Endothelial cell of umbilical vein (primary cell): ENCODE results near the gene TCERG1L. TPM values are rescaled to one million over a fixed set of nuclear protein-coding genes. Genes with fewer than 3 reads are reported as not detected.

Experiments used
- BruUV-seq: library from RNA; stranded (reverse); fragments of 400-500 nt; replicated peaks from 2 replicates; lab custom pipeline; 2021; lab: Mats Ljungman, UMichigan
- CTCF ChIA-PET: fragments of 300-600, 350-600 bp; sonication (Branson Sonifier 250); formaldehyde crosslinking; loops from one replicate; lab custom pipeline; 2021; ENCODE audit warnings: antibody characterized with exemption, inconsistent platforms; lab: Charles Lee
- POLR2A ChIA-PET: fragments of 300-600, 350-600 bp; sonication (Branson Sonifier 250); formaldehyde crosslinking; loops from one replicate; lab custom pipeline; 2021; ENCODE audit warnings: antibody characterized with exemption, inconsistent platforms; lab: Charles Lee
- DNase-seq: peaks from one replicate; pipeline ENCODE4 v3.0.0-alpha.2; 2011; ENCODE audit warnings: low read depth, low spot score
- FAIRE-seq: peaks from 2 replicates; lab custom pipeline; 2011; peaks lifted over from hg19 to GRCh38; lab: Jason Lieb, UNC
- H2AFZ ChIP-seq: 2 replicates; pipeline ENCODE4 v1.6.0; 2012; ENCODE audit warnings: low read depth, low read length, control low read depth, inconsistent platforms
- H3K27ac ChIP-seq: 2 replicates; pipeline ENCODE4 v1.5.1; 2011; ENCODE audit warnings: low read depth, mild to moderate bottlenecking, control low read depth, low read length, moderate library complexity; ENCODE audit not compliant: insufficient read depth
- H3K27me3 ChIP-seq, 2 experiments: 2 replicates each; pipeline versions ENCODE4 v1.6.0 to v1.6.1; 2011; ENCODE audit warnings: low read length in 2 of 2, mixed read lengths in 1 of 2; ENCODE audit not compliant: control insufficient read depth in 2 of 2, insufficient read depth in 2 of 2
- H3K36me3 ChIP-seq, 2 experiments: 2 replicates in 1 of 2; 3 replicates in 1 of 2; pipeline ENCODE4 v1.5.1; 2011; ENCODE audit warnings: low read length in 2 of 2, mild to moderate bottlenecking in 1 of 2, moderate library complexity in 1 of 2; ENCODE audit not compliant: control insufficient read depth in 2 of 2, insufficient read depth in 2 of 2; ENCODE audit errors: extremely low read depth in 1 of 2
- H3K4me1 ChIP-seq: 3 replicates; pipeline ENCODE4 v1.5.1; 2011; ENCODE audit warnings: mild to moderate bottlenecking, low read length; ENCODE audit not compliant: control insufficient read depth, insufficient read depth; ENCODE audit errors: extremely low read depth
- H3K4me2 ChIP-seq: 2 replicates; pipeline ENCODE4 v1.6.1; 2011; ENCODE audit warnings: low read length, control low read depth, mixed read lengths; ENCODE audit not compliant: insufficient read depth
- H3K4me3 ChIP-seq, 3 experiments: fragments of 200-600 bp in 1 of 3; sonication (generic), shearing (Covaris generic) in 1 of 3; replicated peaks in 1 of 3; 2 replicates each; pipeline ENCODE4 v1.5.1; 2011 to 2016; ENCODE audit warnings: control low read depth in 3 of 3, low read length in 3 of 3, mild to moderate bottlenecking in 2 of 3, inconsistent platforms in 1 of 3, low read depth in 1 of 3, moderate library complexity in 1 of 3; ENCODE audit not compliant: insufficient read depth in 1 of 3
- H3K79me2 ChIP-seq: 2 replicates; pipeline ENCODE4 v1.6.0; 2012; ENCODE audit warnings: low read length, inconsistent platforms; ENCODE audit not compliant: control insufficient read depth, insufficient read depth
- H3K9ac ChIP-seq: replicated peaks from 2 replicates; pipeline ENCODE3; 2011; ENCODE audit warnings: low read length, control low read depth; ENCODE audit not compliant: insufficient read depth; ENCODE audit errors: extremely low read depth
- H3K9me1 ChIP-seq: replicated peaks from 3 replicates; pipeline ENCODE4 v1.6.0; 2011; ENCODE audit warnings: mild to moderate bottlenecking, low read length; ENCODE audit not compliant: control insufficient read depth, insufficient read depth; ENCODE audit errors: extremely low read depth
- H3K9me3 ChIP-seq: replicated peaks from 2 replicates; pipeline ENCODE4 v1.5.1; 2012; ENCODE audit warnings: low read length, inconsistent platforms; ENCODE audit not compliant: control insufficient read depth, insufficient read depth
- H4K20me1 ChIP-seq: replicated peaks from 2 replicates; pipeline ENCODE3; 2011; ENCODE audit warnings: mild to moderate bottlenecking, low read length; ENCODE audit not compliant: control insufficient read depth, insufficient read depth; ENCODE audit errors: extremely low read depth
- CTCF ChIP-seq, 2 donors: IDR thresholded peaks; 1 replicate in 1 of 2; 2 replicates in 1 of 2; pipeline ENCODE4 v1.5.1; 2011; ENCODE audit warnings: low read length in 2 of 2, mild to moderate bottlenecking in 2 of 2, moderate library complexity in 2 of 2, control low read depth in 1 of 2, inconsistent platforms in 1 of 2, low read depth in 1 of 2; ENCODE audit not compliant: insufficient read depth in 1 of 2; ENCODE audit errors: extremely low read depth in 1 of 2
- EZH2 ChIP-seq: IDR thresholded peaks from 2 replicates; pipeline ENCODE4 v1.6.1; 2012; ENCODE audit warnings: borderline replicate concordance, low read depth, mild to moderate bottlenecking, moderate library complexity, low read length, inconsistent platforms; ENCODE audit not compliant: severe bottlenecking
- FOS ChIP-seq: IDR thresholded peaks from 2 replicates; pipeline ENCODE4 v1.6.1; 2011; ENCODE audit warnings: mild to moderate bottlenecking, low read length, moderate library complexity, borderline replicate concordance; ENCODE audit not compliant: insufficient read depth
- GATA2 ChIP-seq: IDR thresholded peaks from 2 replicates; pipeline ENCODE4 v1.7.0; 2011; ENCODE audit warnings: low read depth, mild to moderate bottlenecking, moderate library complexity, mixed read lengths, low read length; ENCODE audit not compliant: insufficient read length, insufficient read depth
- JUN ChIP-seq: IDR thresholded peaks from 2 replicates; pipeline ENCODE4 v1.6.1; 2011; ENCODE audit warnings: borderline replicate concordance, low read depth; ENCODE audit not compliant: insufficient read length, insufficient read depth
- MAX ChIP-seq: IDR thresholded peaks from 2 replicates; pipeline ENCODE4 v1.6.1; 2011; ENCODE audit not compliant: insufficient read depth, insufficient read length
- MYC ChIP-seq: IDR thresholded peaks from one replicate; pipeline ENCODE4 v1.6.1; 2011; ENCODE audit warnings: mild to moderate bottlenecking, low read depth, low read length
- POLR2A ChIP-seq: IDR thresholded peaks from 2 replicates; pipeline ENCODE4 v1.6.1; 2012; ENCODE audit warnings: low read depth, mild to moderate bottlenecking, control low read depth, low read length
- POLR2AphosphoS5 ChIP-seq: IDR thresholded peaks from 2 replicates; pipeline ENCODE4 v1.6.1; 2012; ENCODE audit warnings: low read depth, mild to moderate bottlenecking, control low read depth, low read length, moderate library complexity; ENCODE audit not compliant: insufficient read depth
- dilution Hi-C: fragments of 300-500 bp; cut with MboI; formaldehyde crosslinking; loops from one replicate; pipeline ENCODE4 v1.15.0; 2019; ENCODE audit warnings: low sequenced_read_pairs; ENCODE audit not compliant: extremely low pct_ligation_motif_present
- intact Hi-C: fragments of 100-400 bp; cut with micrococcal nuclease; formaldehyde crosslinking; loops from one replicate; pipeline ENCODE4 v1.10.0; 2022
- polyA plus RNA-seq, 4 experiments: library from polyadenylated mRNA; depleted of rRNA in 3 of 4; stranded (reverse) in 3 of 4; unstranded in 1 of 4; fragments of >200 nt; gene quantifications; 2 replicates each; pipeline versions ENCODE4 v1.2.1 to v1.2.3, GENCODE V29; 2011 to 2012; ENCODE audit warnings: missing spikeins in 1 of 4
- total RNA-seq: library from RNA; stranded (reverse); gene quantifications from 2 replicates; pipeline ENCODE4 v1.2.3, GENCODE V29; 2021

Gene TCERG1L
- total and polyA plus RNA-seq, 2 donors (not counting 3 experiments of a cell fraction or from before 2014, with no cell fraction given) = not detected

- no peak overlapping the region for H3K4me2 ChIP-seq
- dilution Hi-C loops (no loop called here), intact Hi-C loops (no loop called here)
- H4K20me1 ChIP-seq = no peaks in the 10 kb centered on the region
- H3K4me1 ChIP-seq = no peaks in the 10 kb centered on the region
- FAIRE-seq (no peak), DNase-seq (no peak)
- H3K9me3 ChIP-seq = peaks cover 5% of the 10 kb centered on the region
- no TSS peak for BruUV-seq
- no peak for TF ChIP-seq POLR2A
- no peak for TF ChIP-seq FOS
- TF ChIP-seq EZH2 = no peak
- TF ChIP-seq JUN = no peak
- TF ChIP-seq POLR2AphosphoS5 = no peak
- TF ChIP-seq CTCF (IDR thresholded peaks at IDR 0.05; ENCODE audit: extremely low read depth in 1 of 2, insufficient read depth in 1 of 2, low read depth in 1 of 2, low read length in 2 of 2) = no peak
- TF ChIP-seq MYC = no peak
- no peak for TF ChIP-seq GATA2
- no peak for TF ChIP-seq MAX
- H3K27me3 ChIP-seq = no peaks in the 10 kb centered on the region
- ChIA-PET CTCF (no interaction called here), POLR2A (no interaction called here)
- no peaks in the 10 kb centered on the region for H3K36me3 ChIP-seq
- H3K4me3 ChIP-seq = no peak overlapping the region
- H3K79me2 ChIP-seq = no peaks in the 10 kb centered on the region
- H3K9me1 ChIP-seq = no peaks in the 10 kb centered on the region
- no peak overlapping the region for H3K9ac ChIP-seq
- H2AFZ ChIP-seq = no peak overlapping the region
- H3K27ac ChIP-seq = no peak overlapping the region
Measured at GRCh38 chr10:131112691-131113090, 198.8 kb downstream of the TCERG1L start.
